HG03280 (cell line): ENCODE measurements around the gene MIP.
"Not testable (repeated sequence)": the region's sequence is repeated elsewhere in the genome, so short reads cannot be mapped to it uniquely, and the experiment has no call there.

Experiments used
- ATAC-seq: cut with Tn5 transposase; IDR thresholded peaks from one replicate; pipeline ENCODE4 v1.9.1; 2021; ENCODE audit warnings: mild to moderate bottlenecking, moderate library complexity; ENCODE audit not compliant: unreplicated experiment

The MIP gene

DNA sequence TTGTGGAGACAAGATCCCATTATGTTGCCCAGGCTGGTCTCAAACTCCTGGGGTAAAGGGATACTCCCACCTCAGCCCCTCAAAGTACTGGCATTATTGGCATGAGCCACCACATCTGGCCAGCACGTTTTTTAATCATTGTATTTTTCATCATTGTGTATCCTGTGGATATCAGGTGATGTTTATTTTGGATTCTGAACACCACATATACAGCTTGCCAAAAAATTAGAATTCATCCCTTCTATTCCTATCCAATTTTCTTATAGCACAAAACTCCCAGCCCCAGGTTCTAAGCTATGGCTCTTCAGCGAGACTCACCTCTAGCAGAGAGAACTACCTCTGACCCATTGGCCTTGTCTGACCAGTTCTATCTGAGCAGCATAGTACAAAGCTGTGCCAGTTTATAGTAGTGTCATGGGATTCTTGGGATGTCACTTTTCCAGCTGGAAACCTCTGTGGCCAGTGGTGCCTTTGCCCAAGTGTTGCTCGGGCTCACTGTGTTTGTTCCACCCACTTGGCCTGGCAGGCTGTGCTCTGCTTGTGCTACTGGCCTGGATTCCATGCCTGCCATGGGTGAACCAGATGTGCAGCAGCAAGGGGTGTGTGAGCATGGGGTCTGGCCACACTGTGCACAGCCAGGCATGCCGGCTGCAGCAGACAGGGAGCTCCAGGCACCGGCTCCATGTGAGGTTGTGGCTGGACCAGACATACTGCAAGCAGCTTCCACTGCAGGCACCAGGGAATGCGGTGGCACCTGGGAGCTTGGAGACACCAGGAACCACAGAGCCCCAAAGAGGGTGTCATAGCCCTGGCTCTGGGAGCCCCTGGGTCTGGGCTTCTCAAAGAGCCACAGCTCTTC is 42.4 kb downstream of the MIP start:
- no peak for ATAC-seq

GRCh38 chr12:56410768-56411167 is 43.7 kb downstream of the MIP start:
- no peak for ATAC-seq

DNA sequence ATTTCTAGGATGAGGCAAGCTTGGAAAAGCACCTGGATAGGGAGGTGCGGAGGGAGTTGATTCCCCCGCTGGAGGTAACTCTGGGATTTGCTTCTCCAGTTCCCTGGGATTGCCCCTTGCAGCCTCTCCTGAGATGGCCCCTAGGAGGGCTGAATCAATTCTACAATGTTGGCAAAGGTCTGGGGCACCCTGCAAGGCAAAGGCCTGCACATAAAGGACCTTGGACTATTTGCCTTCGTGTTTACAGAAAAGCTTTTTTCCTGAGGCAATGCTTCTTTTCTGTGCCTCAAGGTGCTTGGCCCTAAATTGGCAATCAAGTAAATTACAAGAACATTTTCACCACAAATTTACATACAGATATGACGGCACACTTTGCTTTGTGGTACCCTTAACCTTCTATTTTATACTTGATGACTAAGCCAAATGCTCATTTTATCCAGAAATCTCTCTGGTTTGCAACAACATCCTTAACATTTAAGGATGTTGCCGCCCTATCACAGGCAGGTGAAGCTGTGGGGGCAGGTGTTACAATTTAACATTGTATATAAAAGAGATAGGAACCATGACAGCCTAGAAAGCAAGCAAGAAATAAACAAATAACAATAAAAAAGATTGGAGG is 45.5 kb downstream of the MIP start:
- ATAC-seq = no peak

DNA sequence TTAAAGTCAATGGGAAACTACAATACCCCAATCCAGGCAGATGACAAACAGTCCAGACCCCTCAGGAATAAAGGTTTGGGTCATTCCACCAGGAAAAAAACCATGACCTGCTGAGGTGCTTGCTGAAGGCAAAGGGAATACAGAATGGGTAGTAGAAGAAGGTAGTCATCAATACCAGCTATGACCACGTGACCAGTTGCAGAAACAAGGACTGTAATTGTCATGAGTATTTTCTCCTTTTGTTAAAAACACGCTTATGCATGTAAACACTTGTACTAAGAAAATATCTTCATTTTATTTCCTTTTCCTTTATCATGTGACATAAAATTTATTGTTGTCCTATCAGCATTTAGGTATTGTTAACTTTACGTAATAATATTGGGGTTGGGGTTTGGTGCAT is 50.2 kb downstream of the MIP start:
- ATAC-seq = not testable (repeated sequence)

GRCh38 chr12:56401612-56402011 is 52.8 kb downstream of the MIP start:
- ATAC-seq = not testable (repeated sequence)

DNA sequence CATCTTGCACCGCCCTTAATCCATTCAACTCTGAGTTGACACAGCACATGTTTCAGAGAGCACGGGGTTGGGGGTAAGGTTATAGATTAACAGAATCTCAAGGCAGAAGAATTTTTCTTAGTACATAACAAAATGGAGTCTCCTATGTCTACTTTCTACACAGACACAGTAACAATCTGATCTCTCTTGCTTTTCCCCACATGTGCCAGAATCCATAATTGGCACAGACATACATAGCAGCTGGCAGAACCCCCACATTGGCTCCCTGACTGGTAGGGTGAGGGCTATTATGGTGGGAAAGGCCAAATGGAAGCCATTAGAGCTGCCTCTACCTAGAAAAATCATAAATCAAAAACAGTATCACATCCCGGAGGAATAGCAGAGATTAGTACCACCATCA is 53.3 kb downstream of the MIP start:
- ATAC-seq = not testable (repeated sequence)
